ENCODE results near the gene TUBGCP6. TPM values are rescaled to one million over a fixed set of nuclear protein-coding genes. Genes with fewer than 3 reads are reported as not detected.
"Not testable (repeated sequence)": the region's sequence is repeated elsewhere in the genome, so short reads cannot be mapped to it uniquely, and the experiment has no call there.

The TUBGCP6 gene
- total RNA-seq, 1 donor from 2014 or later, result 47.6 TPM

DNA sequence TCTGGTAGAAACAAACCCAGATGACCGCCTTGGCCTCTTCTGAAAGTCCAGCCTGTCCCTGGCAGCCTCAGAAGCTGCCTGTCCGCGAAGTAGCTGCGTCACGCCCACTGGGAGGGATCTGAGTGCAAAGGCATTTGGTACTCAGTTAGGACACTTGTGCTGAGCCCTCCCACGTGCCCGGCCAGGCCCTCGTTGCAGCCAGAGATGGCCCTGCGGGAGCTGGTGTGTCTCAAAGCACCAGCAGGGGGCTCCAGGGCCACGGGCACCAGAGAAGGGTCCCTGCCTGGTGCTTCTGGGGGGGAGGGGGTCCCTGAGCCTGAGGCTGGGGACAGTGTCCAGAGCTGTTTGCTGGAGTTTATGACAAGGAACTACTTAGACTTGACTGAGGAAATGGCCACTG, 38.2 kb downstream of the TUBGCP6 start:
- no peak for DNase-seq (ENCODE audit: low spot score)
- intact Hi-C loops (cut with DNase I), result no loop called here
- peak; percentile 57 for ATAC-seq

- ATAC-seq (no peak), DNase-seq (ENCODE audit: low spot score) (no peak)
- intact Hi-C loops (cut with DNase I), result no loop called here
These were observed 38.8 kb downstream of the TUBGCP6 start for GRCh38 chr22:50205781-50206569.

GRCh38 chr22:50204998-50205397, 39.8 kb downstream of the TUBGCP6 start:
- ATAC-seq; DNase-seq (ENCODE audit: low spot score); intact Hi-C loops (cut with DNase I): not testable (repeated sequence)

DNA sequence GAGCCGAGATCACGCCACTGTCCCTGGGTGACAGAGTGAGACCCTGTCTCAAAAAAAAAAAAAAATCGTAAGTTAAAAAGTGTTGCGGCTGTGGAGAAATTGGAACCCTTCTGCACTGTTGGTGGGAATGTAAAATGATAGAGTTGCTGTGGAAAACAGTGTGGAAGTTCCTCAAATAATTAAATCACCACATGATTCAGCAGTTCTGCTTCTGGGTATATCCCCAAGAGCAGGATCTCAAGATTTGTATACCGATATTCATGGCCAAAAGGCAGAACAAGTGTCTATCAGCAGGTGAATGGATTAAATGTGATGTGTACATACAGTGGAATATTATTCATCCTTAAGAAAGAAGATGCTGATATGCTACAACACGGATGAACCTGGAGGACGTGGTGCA, 40.3 kb downstream of the TUBGCP6 start:
- no peak for DNase-seq (ENCODE audit: low spot score)
- intact Hi-C loops (cut with DNase I), result no loop called here
- ATAC-seq, result no peak

DNA sequence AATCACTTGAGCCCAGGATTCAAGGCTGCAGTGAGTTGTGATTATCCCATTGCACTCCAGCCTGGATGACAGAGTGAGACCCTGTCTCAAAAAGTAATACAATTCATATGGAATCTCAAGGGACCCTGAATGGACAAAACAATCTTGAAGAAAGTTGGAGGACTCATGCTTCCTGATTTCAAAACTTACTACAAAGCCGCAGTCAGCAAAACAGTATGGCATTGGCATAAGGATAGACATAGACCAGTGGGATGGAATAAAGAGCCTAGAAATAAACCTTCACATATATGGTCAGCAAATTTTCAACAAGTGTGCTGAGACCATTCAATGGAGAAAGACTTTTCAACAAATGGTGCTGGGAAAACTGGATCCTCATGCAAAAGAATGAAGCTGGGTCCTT, 41.5 kb downstream of the TUBGCP6 start:
- ATAC-seq, result no peak
- intact Hi-C loops (cut with DNase I), result no loop called here

GRCh38 chr22:50202130-50202666, 42.6 kb downstream of the TUBGCP6 start:
- no peak for ATAC-seq
- intact Hi-C loops (cut with DNase I), result no loop called here

More for the DNA sequence above, 41.5 kb downstream of the TUBGCP6 start:
- DNase-seq (ENCODE audit: low spot score), result no peak

GRCh38 chr22:50201191-50202129, 43.4 kb downstream of the TUBGCP6 start:
- no peak for ATAC-seq
- DNase-seq (ENCODE audit: low spot score), result no peak
- intact Hi-C loops (cut with DNase I), result no loop called here

More at GRCh38 chr22:50202130-50202666, 42.6 kb downstream of the TUBGCP6 start:
- no peak for DNase-seq (ENCODE audit: low spot score)

DNA sequence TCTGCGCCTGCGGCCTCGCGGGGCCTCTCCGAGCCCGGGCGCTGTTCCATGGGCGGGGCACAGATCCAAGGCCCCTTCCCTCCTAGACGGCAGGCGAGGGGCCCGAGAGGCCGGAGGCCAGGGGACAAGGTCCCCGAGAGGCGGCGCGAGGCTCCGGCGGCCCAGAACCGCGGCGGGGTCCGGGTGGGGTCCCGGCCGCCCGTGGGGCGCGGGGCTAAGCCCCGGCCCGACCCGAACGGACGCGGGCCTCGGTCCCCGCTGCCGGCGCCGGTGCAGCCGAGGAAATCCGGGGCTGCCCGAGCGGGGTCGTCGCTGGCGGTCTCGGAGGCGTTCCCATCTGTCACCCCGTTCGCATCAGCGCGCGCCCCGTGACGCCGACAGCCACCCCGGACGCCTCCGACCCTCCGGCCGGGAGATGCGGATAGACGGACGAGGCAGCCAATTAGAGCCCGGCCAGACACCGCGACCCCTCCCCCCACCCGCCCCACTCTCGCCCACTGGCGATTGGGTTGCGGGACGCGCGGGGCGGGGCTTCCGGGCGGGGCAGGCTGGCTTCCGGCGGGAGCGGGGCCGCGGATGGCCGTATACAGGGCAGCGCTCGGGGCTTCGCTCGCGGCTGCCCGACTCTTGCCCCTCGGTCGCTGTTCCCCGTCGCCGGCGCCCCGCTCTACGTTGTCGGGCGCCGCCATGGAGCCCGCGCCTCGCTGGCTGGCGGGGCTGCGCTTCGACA, 44.2 kb downstream of the TUBGCP6 start, which contains the start of gene SELENOO:
SELENOO (plus strand) TSS at position 551 of the 730 bp plus-strand sequence; CDS start at position 577, 26 bp downstream.
- DNase-seq (ENCODE audit: low spot score) (peak; percentile 94), ATAC-seq (peak; percentile 92)
- intact Hi-C loops (cut with DNase I), result no loop called here

DNA sequence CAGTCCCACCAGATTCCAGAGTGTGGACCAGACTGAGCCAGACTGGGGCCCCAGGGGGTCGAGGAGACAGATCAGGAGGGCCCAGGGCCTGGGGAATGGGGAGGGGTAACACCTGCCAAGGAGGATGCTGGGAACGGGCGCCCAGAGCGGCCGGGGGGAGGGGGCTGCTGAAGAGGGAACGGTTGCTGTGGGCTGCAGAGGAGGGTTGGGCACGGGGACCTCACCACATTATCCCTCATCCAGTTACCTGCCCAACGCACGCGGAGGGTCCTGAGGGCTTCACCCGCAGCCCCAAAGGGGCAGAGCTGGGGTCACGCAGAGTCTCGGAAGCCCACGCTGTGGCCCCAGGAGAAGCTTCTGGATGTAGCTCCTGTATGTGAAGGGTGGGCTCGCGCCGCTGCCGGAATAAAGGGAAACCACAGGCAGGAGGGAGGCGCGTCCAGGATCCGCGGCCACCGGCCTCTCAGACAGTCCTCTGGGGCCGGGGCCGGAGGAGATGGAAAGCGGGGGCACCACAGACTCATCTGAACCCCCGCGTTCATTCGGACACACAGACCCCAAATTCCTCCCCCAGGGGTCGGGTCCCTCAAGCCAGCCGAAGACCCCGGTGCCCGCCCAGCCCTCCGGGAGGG, 44.9 kb downstream of the TUBGCP6 start:
- DNase-seq (ENCODE audit: low spot score), result no peak
- intact Hi-C loops (cut with DNase I), result no loop called here
- ATAC-seq, result peak; percentile 1

GRCh38 chr22:50199251-50199721, 45.5 kb downstream of the TUBGCP6 start:
- intact Hi-C loops (cut with DNase I), result no loop called here
- no peak for DNase-seq (ENCODE audit: low spot score)
- ATAC-seq, result no peak

DNA sequence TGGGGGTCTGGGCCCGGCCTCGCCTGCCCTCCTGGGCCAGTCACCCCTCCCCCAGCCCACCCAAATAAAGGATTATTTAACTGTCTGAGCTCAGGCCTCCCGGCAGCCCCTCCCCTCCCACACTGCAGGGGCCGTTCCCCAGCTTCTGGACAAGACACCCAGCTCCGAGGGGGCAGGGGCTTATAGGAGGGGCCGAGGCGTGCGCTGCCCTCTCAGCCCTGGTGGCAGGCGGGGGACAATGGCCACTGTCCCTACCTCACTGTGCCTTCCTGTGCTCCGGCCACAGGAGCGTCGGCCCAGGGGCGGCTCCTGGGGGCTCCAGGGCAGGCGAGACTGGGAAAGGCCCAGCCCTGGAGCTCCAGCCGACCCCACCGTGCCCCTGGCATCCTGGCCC, 46.2 kb downstream of the TUBGCP6 start:
- DNase-seq (ENCODE audit: low spot score) (no peak), ATAC-seq (no peak)
- intact Hi-C loops (cut with DNase I), result no loop called here

- ATAC-seq, result no peak
- intact Hi-C loops (cut with DNase I), result no loop called here
- no peak for DNase-seq (ENCODE audit: low spot score)
These were observed 46.8 kb downstream of the TUBGCP6 start for GRCh38 chr22:50197856-50198623.

GRCh38 chr22:50197000-50197800, 47.6 kb downstream of the TUBGCP6 start:
- no peak for ATAC-seq
- no peak for DNase-seq (ENCODE audit: low spot score)
- intact Hi-C loops (cut with DNase I), result no loop called here

DNA sequence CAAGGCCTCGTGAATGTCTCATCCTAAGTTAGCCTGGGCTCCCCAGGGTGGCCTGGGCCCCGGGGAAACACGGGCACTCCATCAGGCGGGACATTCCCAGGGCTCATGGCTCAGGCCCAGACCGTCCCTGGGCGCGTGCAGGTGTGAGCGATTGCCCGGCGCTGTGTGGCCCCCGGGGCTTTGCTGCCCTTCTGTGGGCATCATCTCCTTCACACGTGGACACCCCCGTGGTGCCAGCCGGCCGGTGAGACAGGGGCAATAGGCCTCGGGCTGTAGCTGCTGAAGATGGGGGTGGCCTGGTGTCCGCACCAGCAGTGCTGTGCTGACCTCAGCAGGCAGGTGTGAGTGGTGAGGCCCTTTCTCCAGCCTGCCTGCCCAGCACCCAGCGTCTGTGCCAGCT, 48.6 kb downstream of the TUBGCP6 start:
- intact Hi-C loops (cut with DNase I), result no loop called here
- ATAC-seq, result no peak
- no peak for DNase-seq (ENCODE audit: low spot score)

GRCh38 chr22:50194037-50194805, 50.6 kb downstream of the TUBGCP6 start:
- DNase-seq (ENCODE audit: low spot score), result no peak
- intact Hi-C loops (cut with DNase I), result no loop called here

DNA sequence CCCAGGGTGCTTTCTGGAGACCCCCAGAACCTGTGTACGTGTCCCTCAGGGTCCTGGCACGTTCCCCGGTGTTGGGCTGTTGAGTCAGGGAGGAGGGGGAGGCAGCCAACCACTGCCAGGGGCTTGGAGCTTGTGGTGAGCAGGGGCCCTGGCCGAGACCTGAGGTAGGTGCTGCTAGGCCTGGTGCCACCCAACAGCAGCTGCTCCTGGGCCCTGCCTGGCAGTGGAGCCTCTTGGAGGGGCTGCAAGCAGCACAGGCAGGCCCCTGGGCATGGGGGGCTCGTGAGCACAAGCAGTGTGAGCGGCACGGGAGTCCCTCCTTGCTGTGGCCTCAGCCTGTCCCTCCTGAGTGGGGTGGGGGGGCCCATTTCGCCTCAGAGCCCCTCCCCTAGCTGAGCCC, 51.2 kb downstream of the TUBGCP6 start:
- no peak for DNase-seq (ENCODE audit: low spot score)
- ATAC-seq, result no peak
- intact Hi-C loops (cut with DNase I), result no loop called here

More at GRCh38 chr22:50194037-50194805, 50.6 kb downstream of the TUBGCP6 start:
- no peak for ATAC-seq

Data from sciatic nerve (tissue), 2 donors.